GM04503 (cell line): Measurements from ENCODE around the gene SYT11.
"Not testable (repeated sequence)": the region's sequence is repeated elsewhere in the genome, so short reads cannot be mapped to it uniquely, and the experiment has no call there.

ENCODE experiments used
- DNase-seq: peaks from one replicate; pipeline ENCODE4 v3.0.0-alpha.2; 2012; ENCODE audit warnings: low read depth

The SYT11 gene

DNA sequence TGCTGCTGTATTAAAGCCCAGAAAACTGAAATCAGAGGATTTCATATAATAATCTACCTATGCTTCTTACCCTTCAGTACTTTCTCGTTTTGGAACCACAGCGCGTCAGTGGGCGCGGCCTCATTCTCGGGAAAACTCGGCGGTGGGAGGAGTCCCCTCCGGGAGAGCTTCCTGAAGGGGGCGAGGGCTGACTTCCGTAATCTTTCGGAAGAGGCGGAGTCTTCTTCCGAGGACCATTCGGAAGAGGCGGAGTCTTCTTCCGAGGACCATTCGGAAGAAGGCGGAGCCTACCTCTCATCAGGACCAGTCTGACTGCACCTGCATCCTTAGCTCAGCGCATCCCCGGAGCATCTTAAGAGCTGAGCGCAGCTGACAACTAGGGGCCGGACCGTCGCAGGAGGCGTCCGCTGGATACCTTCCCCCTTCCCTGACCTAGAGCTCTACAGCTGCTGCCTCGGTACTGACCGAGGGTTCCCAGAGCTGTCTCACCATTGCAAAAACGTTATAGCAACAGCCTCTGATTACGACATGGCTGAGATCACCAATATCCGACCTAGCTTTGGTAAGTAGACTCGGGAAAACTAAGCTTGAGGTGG is at the start of gene SYT11:
SYT11 (plus strand) TSS at position 334 of the 596 bp plus-strand sequence; CDS start at position 529, 195 bp downstream.
- peak; percentile 83 for DNase-seq

DNA sequence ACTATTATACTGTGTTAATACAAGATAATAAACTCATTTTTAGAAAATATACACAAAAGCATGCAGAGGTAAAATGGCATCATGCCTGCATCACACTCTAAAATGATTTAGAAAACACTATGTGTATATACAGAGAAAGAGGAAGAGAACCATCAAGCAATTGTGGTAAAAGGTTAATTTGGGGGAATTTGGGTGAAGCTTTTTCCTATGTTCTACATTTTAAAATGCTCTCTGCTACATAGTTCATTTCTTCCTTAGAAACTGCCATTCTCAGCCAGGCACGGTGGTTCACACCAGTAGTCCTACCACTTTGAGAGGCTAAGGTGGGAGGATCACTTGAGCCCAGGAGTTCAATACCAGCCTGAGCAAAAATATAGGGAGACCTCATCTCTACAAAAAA is 46.5 kb upstream of the SYT11 start:
- DNase-seq = no peak

DNA sequence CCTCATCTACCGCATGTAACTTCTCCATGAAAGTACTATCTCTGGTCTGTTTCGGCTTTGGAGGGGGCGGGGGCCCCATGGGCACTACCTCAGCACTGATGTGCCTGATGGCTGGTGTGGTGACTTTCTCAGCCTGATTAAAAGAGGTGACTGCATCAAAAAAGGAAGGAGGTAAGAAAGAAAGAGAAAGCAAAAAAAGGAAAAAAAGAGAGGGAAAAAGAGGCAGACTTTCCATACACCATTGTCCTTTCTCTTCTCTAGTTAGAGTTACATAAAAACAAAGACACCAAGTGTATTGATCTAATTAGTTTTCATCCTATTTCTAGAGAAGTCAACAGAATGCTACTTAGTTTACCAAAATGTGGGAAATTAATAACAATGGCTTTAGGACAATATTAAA is 45.7 kb upstream of the SYT11 start:
- DNase-seq = no peak

- DNase-seq = no peak
These were observed 43.0 kb upstream of the SYT11 start for GRCh38 chr1:155816351-155816750.

DNA sequence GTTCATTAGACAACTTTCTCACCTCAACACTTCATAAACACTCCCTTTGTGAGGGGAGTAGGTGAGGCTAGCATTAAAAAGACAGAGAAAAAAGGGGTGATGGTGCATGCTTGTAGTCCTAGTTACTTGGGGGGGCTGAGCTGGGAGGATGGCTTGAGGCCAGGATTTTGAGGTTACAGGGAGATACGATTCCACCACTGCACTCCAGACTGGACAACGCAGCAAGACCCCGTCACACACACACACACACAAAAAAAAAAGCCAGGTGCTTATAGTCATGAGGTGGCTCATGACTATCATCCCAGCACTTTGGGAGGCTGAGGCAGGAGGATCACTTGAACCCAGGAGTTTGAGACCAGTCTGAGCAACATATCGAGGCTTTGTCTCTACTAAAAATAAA is 31.9 kb upstream of the SYT11 start:
- DNase-seq = no peak

GRCh38 chr1:155831279-155831976 is 27.9 kb upstream of the SYT11 start:
- DNase-seq = no peak

DNA sequence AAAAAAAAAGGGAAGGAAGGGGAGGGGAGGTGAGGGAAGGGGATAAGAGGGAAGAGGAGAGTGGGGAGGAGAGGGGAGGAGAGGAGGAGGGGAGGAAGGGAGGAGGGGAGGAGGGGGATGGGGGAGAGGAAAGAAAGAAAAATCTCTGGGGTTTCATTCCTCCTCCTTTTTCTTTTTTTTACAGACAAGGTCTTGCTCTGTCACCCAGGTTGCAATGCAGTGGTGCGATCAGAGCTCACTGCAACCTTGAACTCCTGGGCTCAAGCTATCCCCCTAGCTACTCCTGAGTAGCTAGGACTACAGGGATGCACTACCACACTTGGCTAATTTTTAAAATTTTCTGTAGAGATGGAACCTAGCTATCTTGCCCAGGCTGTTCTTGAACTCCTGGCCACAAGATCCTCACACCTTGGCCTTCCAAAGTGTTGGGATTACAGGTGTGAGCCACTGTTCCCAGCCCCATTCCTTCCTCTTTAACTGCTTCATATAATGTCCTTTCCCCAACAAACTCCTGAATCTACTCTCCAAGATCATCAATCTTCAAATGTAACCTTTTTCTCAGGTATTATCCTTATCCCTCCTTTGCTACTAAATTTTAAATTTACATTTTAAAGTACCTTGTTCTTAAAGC is 25.6 kb upstream of the SYT11 start:
- no peak for DNase-seq

DNA sequence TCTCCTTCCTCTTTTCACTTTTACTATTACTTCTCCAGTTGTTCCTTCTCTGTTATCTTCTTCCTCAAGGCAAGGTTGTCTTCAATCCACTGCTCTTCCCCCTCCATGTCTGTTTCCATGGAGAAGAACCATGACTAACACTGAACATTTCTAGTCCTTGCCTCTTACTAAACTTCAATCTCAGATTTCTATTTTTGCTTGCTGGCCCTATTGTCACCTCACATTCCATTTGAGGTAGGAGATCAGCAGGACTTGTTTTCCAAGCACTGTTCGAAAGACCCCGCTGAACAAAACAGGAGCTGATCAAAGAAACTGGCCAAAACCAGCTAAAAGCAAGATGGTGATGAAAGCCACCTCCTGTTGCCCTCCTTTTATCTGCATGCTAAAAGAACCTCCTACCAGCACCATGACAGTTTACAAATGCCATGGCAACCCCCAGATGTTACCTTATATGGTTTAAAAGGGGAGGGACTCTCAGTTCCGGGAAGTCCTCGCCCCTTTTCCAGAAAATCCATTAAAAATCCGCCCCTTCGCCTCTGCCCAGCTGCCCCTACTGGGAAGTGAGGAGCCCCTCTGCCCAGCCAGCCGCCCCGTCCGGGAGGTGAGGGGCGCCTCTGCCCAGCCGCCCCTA is 25.0 kb upstream of the SYT11 start:
- peak; percentile 32 for DNase-seq

DNA sequence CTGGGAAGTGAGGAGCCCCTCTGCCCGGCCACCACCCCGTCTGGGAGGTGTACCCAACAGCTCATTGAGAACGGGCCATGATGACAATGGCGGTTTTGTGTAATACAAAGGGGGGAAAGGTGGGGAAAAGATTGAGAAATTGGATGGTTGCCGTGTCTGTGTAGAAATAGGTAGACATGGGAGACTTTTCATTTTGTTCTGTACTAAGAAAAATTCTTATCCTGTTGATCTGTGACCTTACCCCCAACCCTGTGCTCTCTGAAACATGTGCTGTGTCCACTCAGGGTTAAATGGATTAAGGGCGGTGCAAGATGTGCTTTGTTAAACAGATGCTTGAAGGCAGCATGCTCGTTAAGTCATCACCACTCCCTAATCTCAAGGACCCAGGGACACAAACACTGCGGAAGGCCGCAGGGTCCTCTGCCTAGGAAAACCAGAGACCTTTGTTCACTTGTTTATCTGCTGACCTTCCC is 24.4 kb upstream of the SYT11 start:
- DNase-seq = not testable (repeated sequence)

DNA sequence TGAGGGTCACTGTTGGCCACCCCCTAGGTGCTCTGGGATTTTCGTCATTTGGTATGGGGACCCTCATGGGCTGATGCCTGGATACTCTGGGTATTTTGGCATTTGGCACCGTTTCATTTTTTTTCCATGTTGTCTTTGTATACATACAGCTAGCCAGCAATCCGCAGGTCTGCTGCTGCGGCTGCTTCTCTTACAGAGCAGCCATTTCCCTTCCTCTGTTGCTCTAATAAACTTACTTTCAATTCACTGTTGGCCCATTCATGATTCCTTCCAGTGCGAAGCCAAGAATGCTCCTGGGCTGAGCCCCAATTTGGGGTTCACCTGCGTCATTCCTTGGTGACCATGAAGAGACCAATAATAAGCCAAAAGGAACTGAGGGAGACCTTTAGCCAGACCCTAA is 23.8 kb upstream of the SYT11 start:
- DNase-seq = no peak

DNA sequence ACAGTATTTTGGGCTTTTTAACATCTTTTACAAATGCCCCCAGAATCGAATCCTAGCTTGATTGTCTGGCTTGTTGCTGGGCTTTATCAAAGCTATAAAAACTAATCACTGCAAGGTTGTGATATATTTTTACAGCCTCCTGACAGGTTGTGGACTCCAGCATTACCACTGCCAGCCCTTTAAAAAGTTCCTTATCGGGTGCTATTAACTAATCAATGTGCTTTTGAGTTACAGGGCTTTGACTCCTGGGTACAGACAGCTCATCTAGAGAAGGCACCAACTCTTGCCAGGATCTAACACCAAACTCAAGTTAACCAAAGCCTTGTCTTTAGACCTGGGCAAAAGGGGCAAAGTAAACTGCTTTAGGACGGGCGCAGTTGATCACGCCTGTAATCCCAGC is 19.0 kb upstream of the SYT11 start:
- DNase-seq = no peak

GRCh38 chr1:155844860-155845421 is 14.4 kb upstream of the SYT11 start:
- DNase-seq = no peak

- no peak for DNase-seq
These were observed 11.4 kb upstream of the SYT11 start for GRCh38 chr1:155847823-155848529.

DNA sequence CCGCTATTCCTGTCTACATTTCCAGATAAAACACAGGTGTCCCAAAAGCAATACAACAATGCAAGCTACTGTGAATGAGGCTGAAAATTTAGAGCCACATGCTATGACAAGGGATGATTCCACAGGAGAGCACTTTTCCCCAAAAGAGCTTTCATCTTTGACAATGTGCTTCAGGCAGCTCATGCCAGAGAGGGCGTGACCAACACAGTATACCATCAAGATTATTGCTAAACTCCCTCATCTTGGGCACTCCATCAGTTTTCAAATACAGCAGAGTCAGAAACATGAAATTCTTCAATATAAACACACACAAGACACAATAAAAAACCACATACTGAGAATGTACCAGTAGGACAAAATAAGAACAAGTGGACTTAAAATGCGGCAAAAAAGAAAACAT is 9.0 kb upstream of the SYT11 start:
- DNase-seq = no peak

DNA sequence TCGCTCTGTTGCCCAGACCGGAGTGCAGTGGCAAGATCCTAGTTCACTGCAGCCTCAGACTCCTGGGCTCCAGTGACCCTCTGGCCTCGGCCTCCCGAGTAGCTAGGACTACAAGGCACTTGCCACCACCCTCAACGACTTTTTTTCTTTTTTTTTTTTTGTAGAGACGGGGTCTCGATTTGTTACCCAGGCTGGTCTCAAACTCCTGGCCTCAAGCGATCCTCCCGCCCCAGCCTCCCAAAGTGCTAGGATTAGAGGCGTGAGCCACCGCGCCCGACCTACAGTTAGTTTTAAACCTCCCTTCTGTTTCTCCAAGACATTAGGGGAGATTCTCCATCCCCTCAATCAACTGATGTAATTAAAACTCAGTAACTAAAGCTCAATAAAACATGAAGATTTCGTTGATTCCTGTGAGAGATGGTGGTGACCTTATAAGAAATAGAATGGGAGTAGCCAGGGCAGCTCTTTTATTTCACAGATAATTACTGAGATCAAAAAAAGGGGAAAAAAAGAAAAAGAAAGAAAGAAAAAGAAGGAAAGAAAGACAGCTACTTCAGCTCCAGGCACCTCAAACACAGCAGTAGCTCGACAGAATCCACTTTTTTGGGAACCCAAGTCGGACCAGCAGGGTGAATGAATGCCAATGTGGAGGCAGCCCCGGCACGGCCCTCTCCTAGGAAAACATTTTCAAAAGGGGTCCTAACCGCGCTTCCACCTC is 3.0 kb upstream of the SYT11 start:
- no peak for DNase-seq

- DNase-seq = peak; percentile 57
These were observed 2.1 kb upstream of the SYT11 start, which contains the start of gene GON4L for GRCh38 chr1:155856975-155857930. TSS of gene GON4L (minus strand) at chr1:155857214. CDS start at chr1:155853780, 3,434 bp downstream.

DNA sequence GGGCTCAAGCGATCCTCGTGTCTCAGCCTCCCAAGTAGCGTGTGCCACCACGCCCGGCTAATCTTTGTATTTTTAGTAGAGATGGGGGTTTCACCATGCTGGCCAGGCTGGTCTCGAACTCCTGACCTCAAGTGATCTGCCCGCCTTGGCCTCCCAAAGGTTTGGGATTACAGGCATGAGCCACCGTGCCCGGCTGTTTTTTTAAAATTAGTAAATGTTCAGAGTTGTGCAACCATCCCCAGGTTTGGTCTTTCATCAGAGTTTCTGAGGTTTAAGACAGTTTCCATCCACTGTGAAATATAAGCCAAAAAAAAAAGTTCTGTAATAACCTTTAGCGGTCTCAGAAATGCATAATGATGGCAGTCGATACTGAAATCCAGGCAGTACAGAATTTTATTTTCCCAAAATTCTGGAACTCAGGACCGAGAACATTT is 550 bp upstream of the SYT11 start:
- DNase-seq = no peak

GRCh38 chr1:155859881-155860871 is 809 bp downstream of the SYT11 start:
- DNase-seq = no peak
